Neural progenitor cell (in vitro differentiated cells): ENCODE results near the gene ATXN3. TPM values are rescaled to one million over a fixed set of nuclear protein-coding genes. Genes with fewer than 3 reads are reported as not detected.

Source experiments
- DNase-seq: peaks from one replicate; pipeline ENCODE4 v3.0.0-alpha.2; 2016; ENCODE audit warnings: low spot score
- H2AFZ ChIP-seq: fragments of 200-600 bp; sonication (generic); replicated peaks from 2 replicates; pipeline ENCODE4 v1.6.1; 2016; ENCODE audit warnings: antibody characterized with exemption
- H3F3A ChIP-seq: fragments of 200-600 bp; sonication (generic); 2 replicates; pipeline ENCODE4 v1.6.1; 2016; ENCODE audit warnings: antibody characterized with exemption, low read depth
- H3K27ac ChIP-seq: fragments of 200-600 bp; sonication (generic); 2 replicates; pipeline ENCODE4 v1.5.1; 2016; ENCODE audit warnings: mild to moderate bottlenecking
- H3K27me3 ChIP-seq: fragments of 200-600 bp; sonication (generic); 2 replicates; pipeline ENCODE4 v1.6.1; 2016; ENCODE audit warnings: mild to moderate bottlenecking, moderate library complexity
- H3K36me3 ChIP-seq: fragments of 200-600 bp; sonication (generic); 2 replicates; pipeline ENCODE4 v1.5.1; 2016
- H3K4me1 ChIP-seq: fragments of 200-600 bp; sonication (generic); 2 replicates; pipeline ENCODE4 v1.6.1; 2016; ENCODE audit warnings: mixed run types
- H3K4me2 ChIP-seq: fragments of 200-600 bp; sonication (generic); 2 replicates; pipeline ENCODE4 v1.6.1; 2016
- H3K4me3 ChIP-seq: fragments of 200-600 bp; sonication (generic); 2 replicates; pipeline ENCODE4 v1.5.1; 2016
- H3K79me2 ChIP-seq: fragments of 200-600 bp; sonication (generic); 2 replicates; pipeline ENCODE4 v1.6.1; 2016; ENCODE audit warnings: low read depth
- H3K9ac ChIP-seq: fragments of 200-600 bp; sonication (generic); 2 replicates; pipeline ENCODE4 v1.6.1; 2016
- H3K9me3 ChIP-seq: fragments of 200-600 bp; sonication (generic); 2 replicates; pipeline ENCODE4 v1.5.1; 2016; ENCODE audit warnings: low read depth
- H4K20me1 ChIP-seq: fragments of 200-600 bp; sonication (generic); 2 replicates; pipeline ENCODE4 v1.6.1; 2016; ENCODE audit warnings: low read depth
- H3K27ac Mint-ChIP-seq: 3 replicates; pipeline ENCODE4 v1.8.0; 2021; ENCODE audit warnings: mixed read lengths
- H3K27me3 Mint-ChIP-seq: 2 replicates; pipeline ENCODE4 v1.8.0; 2022; ENCODE audit warnings: low read depth, mild to moderate bottlenecking, inconsistent platforms, moderate library complexity, mixed read lengths; ENCODE audit not compliant: insufficient read depth
- H3K36me3 Mint-ChIP-seq: 3 replicates; pipeline ENCODE4 v1.8.0; 2021; ENCODE audit warnings: mixed read lengths
- H3K4me1 Mint-ChIP-seq: 3 replicates; pipeline ENCODE4 v1.8.0; 2021; ENCODE audit warnings: mixed read lengths
- H3K4me3 Mint-ChIP-seq: 3 replicates; pipeline ENCODE4 v1.8.0; 2021; ENCODE audit warnings: mild to moderate bottlenecking, moderate library complexity, mixed read lengths
- H3K9me3 Mint-ChIP-seq: 3 replicates; pipeline ENCODE4 v1.8.0; 2020; ENCODE audit warnings: mixed read lengths
- CTCF ChIP-seq: fragments of 200-600 bp; sonication (generic); IDR thresholded peaks from 2 replicates; pipeline ENCODE4 v1.5.1; 2017; ENCODE audit warnings: antibody characterized with exemption, mild to moderate bottlenecking
- EZH2 ChIP-seq: fragments of 200-600 bp; sonication (generic); IDR thresholded peaks from 2 replicates; pipeline ENCODE4 v1.6.1; 2017; ENCODE audit warnings: antibody characterized with exemption, mild to moderate bottlenecking, moderate library complexity
- EZH2phosphoT487 ChIP-seq: fragments of 200-600 bp; sonication (generic); IDR thresholded peaks from 2 replicates; pipeline ENCODE4 v1.6.1; 2017; ENCODE audit warnings: antibody characterized with exemption
- total RNA-seq: library from RNA; depleted of rRNA; stranded (reverse); fragments of >200 nt; gene quantifications from 2 replicates; pipeline ENCODE4 v1.2.3, GENCODE V29; 2015; ENCODE audit warnings: low replicate concordance

ATXN3 gene
- total RNA-seq, 1 donor from 2014 or later: 76.6 TPM

GRCh38 chr14:92108345-92109254, 2.2 kb upstream of the ATXN3 start:
- Histone ChIP-seq H3K27me3 (no peaks in the 10 kb centered on the region), H3K27ac (no peak overlapping the region), H3K9ac (no peak overlapping the region), H3K4me2 (peak overlapping the region; percentile 61), H2AFZ (peak overlapping the region; percentile 99), H3K9me3 (no peaks in the 10 kb centered on the region), H3K79me2 (peaks cover 28% of the 10 kb centered on the region), H4K20me1 (peaks cover 21% of the 10 kb centered on the region), H3K36me3 (no peaks in the 10 kb centered on the region), H3K4me1 (peaks cover 14% of the 10 kb centered on the region), H3F3A (peaks cover 21% of the 10 kb centered on the region), H3K4me3 (peak overlapping the region; percentile 19)
- Mint-ChIP-seq H3K36me3 (no peaks in the 10 kb centered on the region), H3K27ac (no peak overlapping the region), H3K27me3 (peaks cover 2% of the 10 kb centered on the region), H3K4me3 (peak overlapping the region; percentile 11), H3K4me1 (peaks cover 17% of the 10 kb centered on the region), H3K9me3 (no peaks in the 10 kb centered on the region)
- TF ChIP-seq EZH2phosphoT487 (no peak), EZH2 (no peak), CTCF (no peak)
- DNase-seq: peak; percentile 37

DNA sequence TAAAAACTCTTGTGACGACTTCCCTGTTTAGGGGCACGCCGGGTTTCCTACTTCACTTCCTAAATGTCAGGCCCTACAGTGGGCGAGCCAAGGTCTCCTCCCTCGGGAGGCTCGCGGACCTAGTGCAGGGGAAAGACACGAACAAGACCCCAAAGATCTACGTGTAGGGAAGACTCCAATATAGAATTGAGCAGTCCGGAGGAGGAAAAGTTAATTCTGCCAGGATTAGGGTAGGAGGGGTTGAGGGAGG, 564 bp downstream of the ATXN3 start:
- H3K27ac ChIP-seq: no peak overlapping the region
- H3K9ac ChIP-seq: peak overlapping the region; percentile 82
- H3K36me3 Mint-ChIP-seq: no peaks in the 10 kb centered on the region
- H3K9me3 ChIP-seq: no peaks in the 10 kb centered on the region
- peaks cover 2% of the 10 kb centered on the region for H3K27me3 Mint-ChIP-seq
- peaks cover 17% of the 10 kb centered on the region for H3K4me1 Mint-ChIP-seq
- H2AFZ ChIP-seq: peak overlapping the region; percentile 92
- peak overlapping the region; percentile 97 for H3K4me3 Mint-ChIP-seq
- peak overlapping the region; percentile 72 for H3K27ac Mint-ChIP-seq
- peak overlapping the region; percentile 93 for H3K4me3 ChIP-seq
- H3K9me3 Mint-ChIP-seq: no peaks in the 10 kb centered on the region
- no peak for DNase-seq
- peaks cover 55% of the 10 kb centered on the region for H3K79me2 ChIP-seq
- H3F3A ChIP-seq: peaks cover 21% of the 10 kb centered on the region
- no peak for TF ChIP-seq EZH2phosphoT487
- TF ChIP-seq CTCF: no peak
- TF ChIP-seq EZH2: no peak
- peak overlapping the region; percentile 81 for H3K4me2 ChIP-seq
- no peaks in the 10 kb centered on the region for H3K27me3 ChIP-seq
- H3K36me3 ChIP-seq: no peaks in the 10 kb centered on the region
- H3K4me1 ChIP-seq: peaks cover 14% of the 10 kb centered on the region
- H4K20me1 ChIP-seq: peaks cover 46% of the 10 kb centered on the region

- Histone ChIP-seq H3F3A (peaks cover 20% of the 10 kb centered on the region), H4K20me1 (peaks cover 51% of the 10 kb centered on the region), H3K27ac (no peak overlapping the region), H3K36me3 (no peaks in the 10 kb centered on the region), H3K4me2 (peak overlapping the region; percentile 81), H3K9me3 (no peaks in the 10 kb centered on the region), H3K4me3 (peak overlapping the region; percentile 93), H3K79me2 (peaks cover 61% of the 10 kb centered on the region), H3K9ac (peak overlapping the region; percentile 82), H2AFZ (no peak overlapping the region), H3K4me1 (peaks cover 14% of the 10 kb centered on the region), H3K27me3 (no peaks in the 10 kb centered on the region)
- Mint-ChIP-seq H3K4me1 (peaks cover 17% of the 10 kb centered on the region), H3K4me3 (peak overlapping the region; percentile 97), H3K36me3 (no peaks in the 10 kb centered on the region), H3K9me3 (no peaks in the 10 kb centered on the region), H3K27ac (peak overlapping the region; percentile 72), H3K27me3 (peaks cover 2% of the 10 kb centered on the region)
- DNase-seq: no peak
- TF ChIP-seq CTCF (no peak), EZH2 (no peak), EZH2phosphoT487 (no peak)
Measured at GRCh38 chr14:92105073-92105892, 1.1 kb downstream of the ATXN3 start.
